HepG2 (cell line): ENCODE results near the gene AGMO. TPM values are rescaled to one million over a fixed set of nuclear protein-coding genes. Genes with fewer than 3 reads are reported as not detected.

Source experiments
- ATAC-seq: fragments of 200-7000 bp; cut with Tn5 transposase; 3 replicates; pipeline ENCODE4 v1.9.1; 2020; ENCODE audit warnings: mild to moderate bottlenecking, moderate library complexity
- BruUV-seq: library from RNA; stranded (reverse); fragments of 400-500 nt; replicated peaks from 2 replicates; lab custom pipeline; 2021; lab: Mats Ljungman, UMichigan
- CTCF ChIA-PET: fragments of 300-600 bp; formaldehyde crosslinking; extraction: SDS; loops from one replicate; lab custom pipeline; 2021; ENCODE audit warnings: low total read pairs, inconsistent platforms, low intra/inter-chr PET ratio; lab: Yijun Ruan, JAX
- POLR2A ChIA-PET: fragments of 350-600 bp; sonication (Branson Sonifier 250); formaldehyde crosslinking; loops from one replicate; lab custom pipeline; 2020; ENCODE audit warnings: antibody characterized with exemption, inconsistent platforms; lab: Yijun Ruan, JAX
- DNase-seq: peaks from one replicate; pipeline ENCODE4 v3.0.0-alpha.2; 2015; ENCODE audit warnings: low spot score
- FAIRE-seq: peaks from 3 replicates; lab custom pipeline; 2011; peaks lifted over from hg19 to GRCh38; lab: Jason Lieb, UNC
- H2AFZ ChIP-seq: one replicate; pipeline ENCODE4 v1.6.1; 2011; ENCODE audit warnings: low read length, inconsistent platforms
- H3K27ac ChIP-seq: fragments of 300-600 bp; 3 replicates; pipeline ENCODE4 v1.8.0; 2011; ENCODE audit warnings: mixed run types, mild to moderate bottlenecking, mixed read lengths, low read length, inconsistent platforms; ENCODE audit not compliant: insufficient read depth; ENCODE audit errors: extremely low read length
- H3K27me3 ChIP-seq, 2 experiments: fragments of 200-600 bp in 1 of 2; 2 replicates in 1 of 2; 3 replicates in 1 of 2; pipeline versions ENCODE4 v1.6.0 to v1.8.0; 2011; ENCODE audit warnings: low read length in 2 of 2, mild to moderate bottlenecking in 2 of 2, moderate library complexity in 2 of 2, inconsistent platforms in 1 of 2; ENCODE audit not compliant: insufficient read depth in 2 of 2, control insufficient read depth in 1 of 2
- H3K36me3 ChIP-seq, 2 experiments: fragments of 200-600 bp in 1 of 2; replicated peaks in 1 of 2; 2 replicates in 1 of 2; 3 replicates in 1 of 2; pipeline versions ENCODE4 v1.5.1 to v1.8.0; 2011; ENCODE audit warnings: low read length in 2 of 2, inconsistent platforms in 1 of 2; ENCODE audit not compliant: insufficient read depth in 2 of 2, control insufficient read depth in 1 of 2
- H3K4me1 ChIP-seq: 2 replicates; pipeline ENCODE4 v1.5.1; 2012; ENCODE audit warnings: low read length, inconsistent platforms; ENCODE audit not compliant: insufficient read depth
- H3K4me2 ChIP-seq: 2 replicates; pipeline ENCODE4 v1.6.0; 2011; ENCODE audit warnings: low read depth, low read length, inconsistent platforms
- H3K4me3 ChIP-seq, 3 experiments: fragments of 200-600 bp in 1 of 3; sonication (generic), shearing (Covaris generic) in 1 of 3; replicated peaks in 1 of 3; 2 replicates each; pipeline ENCODE4 v1.5.1; 2011 to 2016; ENCODE audit warnings: low read length in 3 of 3, inconsistent platforms in 2 of 3, low read depth in 2 of 3, mild to moderate bottlenecking in 2 of 3, control low read depth in 1 of 3, mixed read lengths in 1 of 3; ENCODE audit not compliant: insufficient read depth in 1 of 3
- H3K79me2 ChIP-seq: one replicate; pipeline ENCODE4 v1.6.1; 2011; ENCODE audit warnings: low read length, inconsistent platforms; ENCODE audit not compliant: insufficient read depth
- H3K9ac ChIP-seq: 2 replicates; pipeline ENCODE4 v1.6.0; 2011; ENCODE audit warnings: mild to moderate bottlenecking, low read depth, low read length, inconsistent platforms; ENCODE audit not compliant: insufficient read depth
- H3K9me3 ChIP-seq: 2 replicates; pipeline ENCODE4 v1.5.1; 2012; ENCODE audit warnings: mild to moderate bottlenecking, low read length
- H4K20me1 ChIP-seq: 2 replicates; pipeline ENCODE4 v1.6.0; 2011; ENCODE audit warnings: inconsistent platforms, mild to moderate bottlenecking, low read length, moderate library complexity; ENCODE audit not compliant: insufficient read depth
- CREB3 ChIP-seq: sonication (generic); formaldehyde crosslinking; IDR thresholded peaks from 2 replicates; pipeline ENCODE4 v1.5.0; 2020; ENCODE audit warnings: missing genetic modification reagents
- FOXA3 ChIP-seq: IDR thresholded peaks from 2 replicates; pipeline ENCODE4 v1.6.1; 2016; ENCODE audit warnings: missing genetic modification reagents, missing compliant biosample characterization
- FOXM1 ChIP-seq: sonication (generic); formaldehyde crosslinking; IDR thresholded peaks from 2 replicates; pipeline ENCODE4 v1.5.0; 2020; ENCODE audit warnings: missing genetic modification reagents
- GPN1 ChIP-seq: sonication (generic); formaldehyde crosslinking; IDR thresholded peaks from 2 replicates; pipeline ENCODE4 v1.5.1; 2020; ENCODE audit warnings: missing genetic modification reagents, borderline replicate concordance
- NRL ChIP-seq: sonication (generic); formaldehyde crosslinking; IDR thresholded peaks from 2 replicates; pipeline ENCODE4 v1.5.0; 2020; ENCODE audit warnings: missing genetic modification reagents, mild to moderate bottlenecking, moderate library complexity, borderline replicate concordance
- RARG ChIP-seq: sonication (generic); formaldehyde crosslinking; IDR thresholded peaks from 2 replicates; pipeline ENCODE4 v1.4.0; 2020; ENCODE audit warnings: low read depth, mild to moderate bottlenecking, missing genetic modification reagents
- RFXAP ChIP-seq: sonication (generic); formaldehyde crosslinking; IDR thresholded peaks from 2 replicates; pipeline ENCODE4 v1.4.0; 2020; ENCODE audit warnings: missing genetic modification reagents, borderline replicate concordance
- RNF2 ChIP-seq: fragments of 450-650 bp; conservative IDR thresholded peaks from 2 replicates; pipeline ENCODE4 v1.6.1; 2016; ENCODE audit warnings: low read depth
- SPEN ChIP-seq: sonication (generic); formaldehyde crosslinking; IDR thresholded peaks from 2 replicates; pipeline ENCODE4 v1.5.1; 2020; ENCODE audit warnings: low read depth, mild to moderate bottlenecking, missing genetic modification reagents
- ZBTB14 ChIP-seq: sonication (generic); formaldehyde crosslinking; IDR thresholded peaks from 2 replicates; pipeline ENCODE4 v1.4.0; 2020; ENCODE audit warnings: missing genetic modification reagents
- ZBTB34 ChIP-seq: sonication (generic); formaldehyde crosslinking; IDR thresholded peaks from 2 replicates; pipeline ENCODE4 v1.8.0; 2022; ENCODE audit warnings: mild to moderate bottlenecking, missing genetic modification reagents
- ZMAT5 ChIP-seq: sonication (generic); formaldehyde crosslinking; IDR thresholded peaks from 2 replicates; pipeline ENCODE4 v1.5.0; 2020; ENCODE audit warnings: mild to moderate bottlenecking, low read depth, missing genetic modification reagents, borderline replicate concordance
- ZNF275 ChIP-seq: sonication (generic); formaldehyde crosslinking; IDR thresholded peaks from 2 replicates; pipeline ENCODE4 v1.8.0; 2022; ENCODE audit warnings: missing genetic modification reagents, mild to moderate bottlenecking, inconsistent platforms, borderline replicate concordance
- ZNF276 ChIP-seq: sonication (generic); formaldehyde crosslinking; IDR thresholded peaks from 2 replicates; pipeline ENCODE4 v1.4.0; 2020; ENCODE audit warnings: mild to moderate bottlenecking, low read depth, missing genetic modification reagents
- ZNF354B ChIP-seq: sonication (generic); formaldehyde crosslinking; IDR thresholded peaks from 2 replicates; pipeline ENCODE4 v1.8.0; 2022; ENCODE audit warnings: mild to moderate bottlenecking, missing genetic modification reagents
- ZNF484 ChIP-seq: sonication (generic); formaldehyde crosslinking; IDR thresholded peaks from 2 replicates; pipeline ENCODE4 v1.5.1; 2020; ENCODE audit warnings: mild to moderate bottlenecking, low read depth, missing genetic modification reagents, borderline replicate concordance
- ZNF720 ChIP-seq: sonication (generic); formaldehyde crosslinking; IDR thresholded peaks from 2 replicates; pipeline ENCODE4 v1.4.0; 2020; ENCODE audit warnings: missing genetic modification reagents
- WGBS: methylation state at CpG from one replicate; pipeline ENCODE4 v1.1.6; 2017; ENCODE audit warnings: low lambda C conversion rate; 5-methylcytosine and 5-hydroxymethylcytosine counted together
- in situ Hi-C: cut with HindIII; loops from 2 replicates; pipeline ENCODE4 v1.10.0; 2017; ENCODE audit warnings: low pct_unique_long_range_greater_than_20kb; ENCODE audit not compliant: extremely low pct_ligation_motif_present
- intact Hi-C: fragments of 100-400 bp; cut with micrococcal nuclease; formaldehyde crosslinking; loops from one replicate; pipeline ENCODE4 v1.10.0; 2022; ENCODE audit not compliant: unreplicated experiment
- polyA plus RNA-seq, 8 experiments: library from polyadenylated mRNA; depleted of rRNA in 3 of 8; stranded (reverse) in 7 of 8; unstranded in 1 of 8; fragments of >200 nt; fragmentation: Illumina TruSeq in 4 of 8; extraction: Trizol in 4 of 8; gene quantifications; 2 replicates each; pipeline versions ENCODE4 v1.2.1 to v1.2.3, GENCODE V29; 2011 to 2016; ENCODE audit warnings: low read depth in 4 of 8, missing spikeins in 1 of 8, mixed read lengths in 1 of 8; ENCODE audit not compliant: insufficient read depth in 1 of 8
- total RNA-seq, 5 experiments: library from RNA; depleted of rRNA; stranded (reverse); fragments of >200 nt; fragmentation: Illumina TruSeq; extraction: Trizol; gene quantifications; 2 replicates each; pipeline ENCODE4 v1.2.3, GENCODE V29; 2016; ENCODE audit warnings: low read depth in 1 of 5

Gene AGMO
- total and polyA plus RNA-seq, 2 of the 13 experiments (the other 11 are each of a cell fraction or from before 2014, with no cell fraction given) = 0.22 to 0.50 TPM

GRCh38 chr7:15218261-15218660 is 343.6 kb downstream of the AGMO start (continued):
- TF ChIP-seq RARG (CRISPR knock-in tag) (no peak), ZNF484 (CRISPR knock-in tag) (no peak), FOXM1 (no peak), NRL (CRISPR knock-in tag) (no peak), ZMAT5 (CRISPR knock-in tag) (no peak), ZNF276 (CRISPR knock-in tag) (no peak), ZNF354B (CRISPR knock-in tag) (no peak), RFXAP (no peak), ZBTB34 (CRISPR knock-in tag) (no peak), GPN1 (CRISPR knock-in tag) (no peak)
- TF ChIP-seq, all 625 proteins: peak for 0

GRCh38 chr7:15215616-15216015 is 346.2 kb downstream of the AGMO start:
- POLR2A ChIA-PET = no interaction called here
- DNase-seq (no peak), ATAC-seq (no peak), FAIRE-seq (no peak)
- BruUV-seq = no TSS peak
- Histone ChIP-seq H3K9ac (no peak overlapping the region), H3K4me3 (no peak overlapping the region), H3K79me2 (no peaks in the 10 kb centered on the region), H2AFZ (no peak overlapping the region), H3K27ac (no peak overlapping the region), H3K27me3 (no peaks in the 10 kb centered on the region), H3K4me1 (no peaks in the 10 kb centered on the region), H3K4me2 (no peak overlapping the region), H3K36me3 (no peaks in the 10 kb centered on the region), H4K20me1 (no peaks in the 10 kb centered on the region), H3K9me3 (peaks cover 59% of the 10 kb centered on the region)
- CTCF ChIA-PET = no interaction called here
- in situ Hi-C loops = no loop called here
- intact Hi-C loops = no loop called here
- WGBS = 72% methylated on average over 4 of the region's 4 CpGs
- no peak for TF ChIP-seq SPEN (CRISPR knock-in tag)
- TF ChIP-seq ZNF720 = no peak
- no peak for TF ChIP-seq FOXA3 (CRISPR knock-in tag)
- no peak for TF ChIP-seq ZNF275 (CRISPR knock-in tag)
- TF ChIP-seq RNF2 = no peak
- TF ChIP-seq ZBTB14 (CRISPR knock-in tag) = no peak
- no peak for TF ChIP-seq CREB3
